Measurements from ENCODE around the gene FOXK2. TPM values are rescaled to one million over a fixed set of nuclear protein-coding genes. Genes with fewer than 3 reads are reported as not detected.

FOXK2 gene
- total RNA-seq, 4 donors from 2014 or later, result 70.7 to 109 (median 85.0) TPM

- Histone ChIP-seq H3K27ac (peak within 1 kb of the TSS; percentile 92 to 100 (median 96)), H3K4me1 (peaks cover 31 to 37% of the 10 kb centered on the region in 2 donors), H3K27me3 (no peaks in the 10 kb centered on the region), H3K4me3 (peak within 1 kb of the TSS; percentile 76 to 98 (median 92)), H3K36me3 (peaks cover 0 to 9% of the 10 kb centered on the region in 2 donors), H3K9me3 (no peaks in the 10 kb centered on the region)
- peak; percentile 98 for TF ChIP-seq POLR2A (IDR thresholded peaks at IDR 0.05)
- TF ChIP-seq, protein P1, sequence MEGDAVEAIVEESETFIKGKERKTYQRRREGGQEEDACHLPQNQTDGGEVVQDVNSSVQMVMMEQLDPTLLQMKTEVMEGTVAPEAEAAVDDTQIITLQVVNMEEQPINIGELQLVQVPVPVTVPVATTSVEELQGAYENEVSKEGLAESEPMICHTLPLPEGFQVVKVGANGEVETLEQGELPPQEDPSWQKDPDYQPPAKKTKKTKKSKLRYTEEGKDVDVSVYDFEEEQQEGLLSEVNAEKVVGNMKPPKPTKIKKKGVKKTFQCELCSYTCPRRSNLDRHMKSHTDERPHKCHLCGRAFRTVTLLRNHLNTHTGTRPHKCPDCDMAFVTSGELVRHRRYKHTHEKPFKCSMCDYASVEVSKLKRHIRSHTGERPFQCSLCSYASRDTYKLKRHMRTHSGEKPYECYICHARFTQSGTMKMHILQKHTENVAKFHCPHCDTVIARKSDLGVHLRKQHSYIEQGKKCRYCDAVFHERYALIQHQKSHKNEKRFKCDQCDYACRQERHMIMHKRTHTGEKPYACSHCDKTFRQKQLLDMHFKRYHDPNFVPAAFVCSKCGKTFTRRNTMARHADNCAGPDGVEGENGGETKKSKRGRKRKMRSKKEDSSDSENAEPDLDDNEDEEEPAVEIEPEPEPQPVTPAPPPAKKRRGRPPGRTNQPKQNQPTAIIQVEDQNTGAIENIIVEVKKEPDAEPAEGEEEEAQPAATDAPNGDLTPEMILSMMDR (IDR thresholded peaks at IDR 0.05 in 4 of 5, conservative IDR thresholded peaks at IDR 0.05 in 1 of 5), result no peak
- in situ Hi-C loops (cut with MboI; ENCODE audit: low sequenced_read_pairs in 4 of 4) (no loop called here), intact Hi-C loops (cut with DNase I; ENCODE audit: low total_unique reads) (loop anchor here (1.0 to 5.0 kb wide), 4 partner anchors 55 to 197 kb away; partner anchors contain the start of genes CYBC1, FN3KRP and TBCD)
- peak; percentile 93 to 95 for ATAC-seq
- peak; percentile 91 to 96 for DNase-seq
Observed at GRCh38 chr17:82648165-82648668, 128.7 kb downstream of the FOXK2 start, which contains the start of gene WDR45B. TSS of gene WDR45B (minus strand) at chr17:82648444. CDS start at chr17:82648340, 104 bp downstream.

- Histone ChIP-seq H3K27ac (peak overlapping the region; percentile 83 to 92 (median 85)), H3K36me3 (peaks cover 0 to 3% of the 10 kb centered on the region in 2 donors), H3K4me3 (peak overlapping the region; percentile 51 to 87 (median 54)), H3K27me3 (no peaks in the 10 kb centered on the region), H3K9me3 (no peaks in the 10 kb centered on the region), H3K4me1 (peaks cover 31 to 37% of the 10 kb centered on the region in 2 donors)
- ATAC-seq, result peak; percentile 15 to 16
- TF ChIP-seq, protein P1 (IDR thresholded peaks at IDR 0.05 in 4 of 5, conservative IDR thresholded peaks at IDR 0.05 in 1 of 5), result no peak
- no peak for TF ChIP-seq POLR2A (IDR thresholded peaks at IDR 0.05)
- DNase-seq, result peak; percentile 24 to 52
- intact Hi-C loops (cut with DNase I; ENCODE audit: low total_unique reads) (loop anchor here (1.0 to 5.0 kb wide), 4 partner anchors 56 to 198 kb away; partner anchors contain the start of genes CYBC1, FN3KRP and TBCD), in situ Hi-C loops (cut with MboI; ENCODE audit: low sequenced_read_pairs in 4 of 4) (no loop called here)
Observed at GRCh38 chr17:82648742-82649331, 129.3 kb downstream of the FOXK2 start.

- H3K4me3 ChIP-seq, result no peak overlapping the region
- ATAC-seq (no peak), DNase-seq (no peak)
- H3K27me3 ChIP-seq, result no peaks in the 10 kb centered on the region
- peak overlapping the region in 3 of 4 donors; percentile 83 to 92 (median 86) for H3K27ac ChIP-seq
- peaks cover 31 to 32% of the 10 kb centered on the region in 2 donors for H3K4me1 ChIP-seq
- no peaks in the 10 kb centered on the region for H3K9me3 ChIP-seq
- in situ Hi-C loops (cut with MboI; ENCODE audit: low sequenced_read_pairs in 4 of 4) (loop anchor here in 3 of 4 donors (10.0 to 25.0 kb wide), 2 partner anchors 105 to 113 kb away; partner anchors contain the start of gene TBCD (in 3 of the 3)), intact Hi-C loops (cut with DNase I; ENCODE audit: low total_unique reads) (loop anchor here (2.0 to 5.0 kb wide), 2 partner anchors 68 to 199 kb away; partner anchors contain the start of genes CYBC1 and FN3KRP)
- no peak for TF ChIP-seq POLR2A (IDR thresholded peaks at IDR 0.05)
- TF ChIP-seq, protein P1 (IDR thresholded peaks at IDR 0.05 in 4 of 5, conservative IDR thresholded peaks at IDR 0.05 in 1 of 5), result no peak
- H3K36me3 ChIP-seq, result no peaks in the 10 kb centered on the region
Observed at GRCh38 chr17:82649501-82650261, 130.1 kb downstream of the FOXK2 start.

DNA sequence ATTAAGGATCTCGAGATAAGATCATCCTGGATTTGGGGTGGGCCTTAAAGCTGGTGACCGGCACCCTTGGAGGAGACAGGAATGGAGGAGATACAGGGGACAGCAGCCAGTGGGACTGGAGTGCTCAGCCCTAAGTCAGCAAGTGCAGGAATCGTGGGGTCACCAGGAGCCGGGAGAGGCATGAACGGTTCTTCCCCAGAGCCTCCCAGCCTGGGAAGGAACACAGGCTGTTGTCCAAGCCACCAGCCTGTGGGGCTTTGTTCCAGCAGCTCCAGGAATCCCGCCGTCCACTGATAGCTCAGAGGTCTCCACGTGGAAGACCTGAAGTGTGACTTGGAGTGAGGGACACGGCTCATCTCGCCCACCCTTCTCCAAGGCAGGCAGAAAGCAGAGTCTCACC is 131.2 kb downstream of the FOXK2 start:
- no peak for DNase-seq
- H3K27me3 ChIP-seq, result no peaks in the 10 kb centered on the region
- H3K9me3 ChIP-seq, result no peaks in the 10 kb centered on the region
- in situ Hi-C loops (cut with MboI; ENCODE audit: low sequenced_read_pairs in 4 of 4), result loop anchor here in 3 of 4 donors (10.0 to 25.0 kb wide), 2 partner anchors 104 to 112 kb away; partner anchors contain the start of gene TBCD (in 3 of the 3)
- H3K36me3 ChIP-seq, result no peaks in the 10 kb centered on the region
- intact Hi-C loops (cut with DNase I; ENCODE audit: low total_unique reads), result no loop called here
- H3K4me3 ChIP-seq, result no peak overlapping the region
- H3K27ac ChIP-seq, result peak overlapping the region in 1 of 4 donors; percentile 9
- no peak for ATAC-seq
- no peak for TF ChIP-seq POLR2A (IDR thresholded peaks at IDR 0.05)
- TF ChIP-seq, protein P1 (IDR thresholded peaks at IDR 0.05 in 4 of 5, conservative IDR thresholded peaks at IDR 0.05 in 1 of 5), result no peak
- peaks cover 22 to 26% of the 10 kb centered on the region in 2 donors for H3K4me1 ChIP-seq

Data from gastrocnemius medialis (tissue), 4 donors.